Measurements from ENCODE around the gene C20orf202.
"Not testable (repeated sequence)": the region's sequence is repeated elsewhere in the genome, so short reads cannot be mapped to it uniquely, and the experiment has no call there.

The C20orf202 gene

GRCh38 chr20:1242530-1242929 lies 39.3 kb downstream of the C20orf202 start:
- no peak for DNase-seq (ENCODE audit: low read depth in 4 of 4, low spot score in 1 of 4)

DNA sequence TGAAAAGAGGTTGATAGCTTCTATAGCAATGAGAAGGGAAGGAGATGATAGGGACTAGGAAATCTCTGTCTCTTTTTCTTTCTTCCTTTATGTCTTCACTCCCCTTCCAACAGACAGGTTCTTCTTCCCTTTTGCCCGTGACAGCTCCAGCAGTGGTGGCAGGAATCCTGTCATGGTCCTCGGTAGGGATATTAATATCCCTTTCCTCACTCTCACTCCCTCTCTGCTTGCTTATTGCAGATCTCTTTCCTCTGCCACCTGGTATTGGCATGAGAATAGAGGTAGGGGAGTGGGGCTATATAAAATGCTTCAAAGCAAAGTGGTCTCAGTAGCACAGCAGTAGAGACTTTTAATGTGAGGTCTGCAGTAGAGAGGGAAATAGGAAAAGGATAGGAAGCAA lies 42.3 kb downstream of the C20orf202 start:
- no peak for DNase-seq (ENCODE audit: low read depth in 4 of 4, low spot score in 1 of 4)

GRCh38 chr20:1247689-1248088 lies 44.4 kb downstream of the C20orf202 start:
- no peak for DNase-seq (ENCODE audit: low read depth in 4 of 4, low spot score in 1 of 4)

DNA sequence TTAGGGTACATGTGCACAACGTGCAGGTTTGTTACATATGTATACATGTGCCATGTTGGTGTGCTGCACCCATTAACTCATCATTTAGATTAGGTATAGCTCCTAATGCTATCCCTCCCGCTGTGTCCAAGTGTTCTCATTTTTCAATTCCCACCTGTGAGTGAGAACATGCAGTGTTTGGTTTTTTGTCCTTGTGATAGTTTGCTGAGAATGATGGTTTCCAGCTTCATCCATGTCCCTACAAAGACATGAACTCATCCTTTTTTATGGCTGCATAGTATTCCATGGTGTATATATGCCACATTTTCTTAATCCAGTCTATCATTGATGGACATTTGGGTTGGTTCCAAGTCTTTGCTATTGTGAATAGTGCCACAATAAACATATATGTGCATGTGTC lies 47.0 kb downstream of the C20orf202 start:
- not testable (repeated sequence) for DNase-seq (ENCODE audit: low read depth in 4 of 4, low spot score in 1 of 4)

GRCh38 chr20:1252416-1252815 lies 49.2 kb downstream of the C20orf202 start:
- DNase-seq (ENCODE audit: low read depth in 4 of 4, low spot score in 1 of 4) = no peak

DNA sequence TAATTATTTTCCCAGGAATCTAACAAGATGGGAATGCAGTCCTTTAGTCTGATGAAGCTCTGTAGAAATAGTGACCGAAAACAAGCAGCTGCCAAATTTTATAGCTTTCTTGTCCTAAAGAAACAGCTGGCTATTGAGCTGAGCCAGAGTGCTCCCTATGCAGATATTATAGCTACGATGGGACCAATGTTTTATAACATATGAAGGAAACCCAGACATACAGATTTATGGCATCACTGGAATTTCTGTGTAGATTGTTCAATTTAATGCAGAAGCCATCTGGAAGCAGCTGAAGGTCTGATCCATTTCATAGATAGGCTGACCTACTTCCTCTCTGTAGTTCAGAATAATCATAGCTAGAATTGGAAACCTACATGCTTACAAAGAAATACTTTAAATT lies 51.0 kb downstream of the C20orf202 start:
- no peak for DNase-seq (ENCODE audit: low read depth in 4 of 4, low spot score in 1 of 4)

GRCh38 chr20:1255675-1256074 lies 52.4 kb downstream of the C20orf202 start:
- no peak for DNase-seq (ENCODE audit: low read depth in 4 of 4, low spot score in 1 of 4)
